GM23338 (cell line): ENCODE data around the gene CLDN24. TPM values are rescaled to one million over a fixed set of nuclear protein-coding genes. Genes with fewer than 3 reads are reported as not detected.
A peak's percentile ranks its signal among the peaks of the same experiment; 100 is the strongest.

ENCODE experiments used
- ATAC-seq: fragments of 200-7000 bp; cut with Tn5 transposase; 3 replicates; pipeline ENCODE4 v1.9.1; 2020
- DNase-seq: peaks from one replicate; pipeline ENCODE4 v3.0.0-alpha.2; 2015; ENCODE audit warnings: low spot score
- H2AFZ ChIP-seq: fragments of 200-600 bp; sonication (generic); 2 replicates; pipeline ENCODE4 v1.8.0; 2016; ENCODE audit warnings: antibody characterized with exemption, mild to moderate bottlenecking, moderate library complexity
- H3F3A ChIP-seq: fragments of 200-600 bp; sonication (generic); replicated peaks from 2 replicates; pipeline ENCODE4 v1.8.0; 2017; ENCODE audit warnings: antibody characterized with exemption, mixed run types, low read depth
- H3K27ac ChIP-seq: fragments of 200-600 bp; sonication (generic); 2 replicates; pipeline ENCODE4 v1.6.1; 2016; ENCODE audit warnings: low read depth
- H3K27me3 ChIP-seq: fragments of 200-600 bp; sonication (generic); 2 replicates; pipeline ENCODE4 v1.8.0; 2016; ENCODE audit warnings: mild to moderate bottlenecking, mixed run types, moderate library complexity; ENCODE audit not compliant: insufficient read depth
- H3K36me3 ChIP-seq: fragments of 200-600 bp; sonication (generic); 2 replicates; pipeline ENCODE4 v1.8.0; 2016; ENCODE audit warnings: mild to moderate bottlenecking; ENCODE audit not compliant: insufficient read depth
- H3K4me1 ChIP-seq: fragments of 200-600 bp; sonication (generic); 2 replicates; pipeline ENCODE4 v1.8.0; 2016; ENCODE audit warnings: mild to moderate bottlenecking, moderate library complexity; ENCODE audit not compliant: insufficient read depth
- H3K4me2 ChIP-seq: fragments of 200-600 bp; sonication (generic); 2 replicates; pipeline ENCODE4 v1.7.1; 2017; ENCODE audit warnings: mixed run types
- H3K4me3 ChIP-seq: fragments of 200-600 bp; sonication (generic); 2 replicates; pipeline ENCODE4 v1.6.1; 2016; ENCODE audit warnings: mixed run types
- H3K79me2 ChIP-seq: fragments of 200-600 bp; sonication (generic); replicated peaks from 2 replicates; pipeline ENCODE4 v1.8.0; 2017; ENCODE audit warnings: mild to moderate bottlenecking; ENCODE audit not compliant: insufficient read depth
- H3K9me2 ChIP-seq: fragments of 200-600 bp; sonication (generic); 2 replicates; pipeline ENCODE4 v1.8.0; 2017; ENCODE audit not compliant: insufficient read depth
- H4K20me1 ChIP-seq: fragments of 200-600 bp; sonication (generic); replicated peaks from 2 replicates; pipeline ENCODE4 v1.8.0; 2017; ENCODE audit warnings: mild to moderate bottlenecking; ENCODE audit not compliant: insufficient read depth
- H3K27ac Mint-ChIP-seq: 2 replicates; pipeline ENCODE4 v1.8.0; 2020; ENCODE audit warnings: inconsistent platforms, mild to moderate bottlenecking, moderate library complexity, mixed read lengths
- H3K27me3 Mint-ChIP-seq: 3 replicates; pipeline ENCODE4 v1.8.0; 2022; ENCODE audit warnings: low read depth, mild to moderate bottlenecking, moderate library complexity, mixed read lengths, inconsistent platforms; ENCODE audit not compliant: insufficient read depth, poor library complexity
- H3K36me3 Mint-ChIP-seq: 3 replicates; pipeline ENCODE4 v1.8.0; 2021; ENCODE audit warnings: low read depth, mild to moderate bottlenecking, inconsistent platforms, moderate library complexity, mixed read lengths
- H3K4me1 Mint-ChIP-seq: 3 replicates; pipeline ENCODE4 v1.8.0; 2020; ENCODE audit warnings: mild to moderate bottlenecking, inconsistent platforms, mixed read lengths
- H3K4me3 Mint-ChIP-seq: 3 replicates; pipeline ENCODE4 v1.8.0; 2021; ENCODE audit warnings: moderate library complexity, mild to moderate bottlenecking, inconsistent platforms, mixed read lengths
- H3K9me3 Mint-ChIP-seq: 3 replicates; pipeline ENCODE4 v1.8.0; 2020; ENCODE audit warnings: moderate library complexity, mild to moderate bottlenecking, inconsistent platforms, mixed read lengths
- CREB1 ChIP-seq: fragments of 250-450 bp; sonication (Bioruptor Pico); IDR thresholded peaks from 2 replicates; pipeline ENCODE4 v1.5.0; 2020; ENCODE audit warnings: low read depth, mild to moderate bottlenecking, moderate library complexity
- EZH2phosphoT487 ChIP-seq: fragments of 200-600 bp; sonication (generic); IDR thresholded peaks from one replicate; pipeline ENCODE4 v1.8.1; 2018; ENCODE audit warnings: antibody characterized with exemption; ENCODE audit not compliant: unreplicated experiment
- JUNB ChIP-seq: IDR thresholded peaks from one replicate; pipeline ENCODE4 v1.6.1; 2016; ENCODE audit warnings: antibody characterized with exemption; ENCODE audit not compliant: unreplicated experiment
- ZNF114 ChIP-seq: fragments of 250-450 bp; sonication (Bioruptor Pico); IDR thresholded peaks from 2 replicates; pipeline ENCODE4 v1.5.0; 2020; ENCODE audit warnings: mild to moderate bottlenecking, moderate library complexity
- ZNF331 ChIP-seq: fragments of 250-450 bp; sonication (Bioruptor Pico); IDR thresholded peaks from 2 replicates; pipeline ENCODE4 v1.5.0; 2020; ENCODE audit warnings: low read depth, mild to moderate bottlenecking, moderate library complexity
- polyA plus RNA-seq: library from polyadenylated mRNA; unstranded; fragments of >200 nt; fragmentation: Nextera tagmentation; extraction: Ambion mirVana; gene quantifications from 2 replicates; pipeline ENCODE4 v1.2.1, GENCODE V29; 2016
- total RNA-seq: library from RNA; depleted of rRNA; stranded (reverse); fragments of >200 nt; shearing (Covaris generic); gene quantifications from 2 replicates; pipeline ENCODE4 v1.2.3, GENCODE V29; 2014
- TF ChIP-seq, protein P1 (sequence below): fragments of 250-450 bp; sonication (Bioruptor Pico); IDR thresholded peaks from 2 replicates; pipeline ENCODE4 v1.5.0; 2020; ENCODE audit warnings: mild to moderate bottlenecking, moderate library complexity
- TF ChIP-seq, protein P2 (sequence below): IDR thresholded peaks from 2 replicates; pipeline ENCODE4 v1.6.1; 2016; ENCODE audit warnings: antibody characterized with exemption

CLDN24 gene
- total and polyA plus RNA-seq, 2 experiments from 2014 or later = not detected

DNA sequence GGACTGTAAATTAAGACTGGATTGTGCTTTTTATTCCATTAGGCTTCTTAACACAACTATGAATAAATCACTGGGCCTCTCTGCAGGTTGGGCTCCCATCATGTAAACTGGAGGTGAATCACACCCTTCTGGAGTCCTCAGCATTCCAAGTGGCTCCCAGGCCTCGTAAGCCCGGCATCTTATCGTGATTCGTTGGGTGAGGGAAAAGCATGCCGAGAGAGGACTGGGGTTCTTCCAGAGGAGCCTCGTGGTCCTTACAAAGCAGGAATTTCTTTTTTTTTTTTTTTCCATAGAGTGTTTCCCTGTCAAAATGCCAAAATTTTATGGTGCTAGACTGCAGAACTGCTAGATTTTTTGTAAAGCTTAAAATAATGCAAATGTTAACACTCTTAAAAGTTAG is 22.2 kb downstream of the CLDN24 start (continued):
- TF ChIP-seq, protein P1, sequence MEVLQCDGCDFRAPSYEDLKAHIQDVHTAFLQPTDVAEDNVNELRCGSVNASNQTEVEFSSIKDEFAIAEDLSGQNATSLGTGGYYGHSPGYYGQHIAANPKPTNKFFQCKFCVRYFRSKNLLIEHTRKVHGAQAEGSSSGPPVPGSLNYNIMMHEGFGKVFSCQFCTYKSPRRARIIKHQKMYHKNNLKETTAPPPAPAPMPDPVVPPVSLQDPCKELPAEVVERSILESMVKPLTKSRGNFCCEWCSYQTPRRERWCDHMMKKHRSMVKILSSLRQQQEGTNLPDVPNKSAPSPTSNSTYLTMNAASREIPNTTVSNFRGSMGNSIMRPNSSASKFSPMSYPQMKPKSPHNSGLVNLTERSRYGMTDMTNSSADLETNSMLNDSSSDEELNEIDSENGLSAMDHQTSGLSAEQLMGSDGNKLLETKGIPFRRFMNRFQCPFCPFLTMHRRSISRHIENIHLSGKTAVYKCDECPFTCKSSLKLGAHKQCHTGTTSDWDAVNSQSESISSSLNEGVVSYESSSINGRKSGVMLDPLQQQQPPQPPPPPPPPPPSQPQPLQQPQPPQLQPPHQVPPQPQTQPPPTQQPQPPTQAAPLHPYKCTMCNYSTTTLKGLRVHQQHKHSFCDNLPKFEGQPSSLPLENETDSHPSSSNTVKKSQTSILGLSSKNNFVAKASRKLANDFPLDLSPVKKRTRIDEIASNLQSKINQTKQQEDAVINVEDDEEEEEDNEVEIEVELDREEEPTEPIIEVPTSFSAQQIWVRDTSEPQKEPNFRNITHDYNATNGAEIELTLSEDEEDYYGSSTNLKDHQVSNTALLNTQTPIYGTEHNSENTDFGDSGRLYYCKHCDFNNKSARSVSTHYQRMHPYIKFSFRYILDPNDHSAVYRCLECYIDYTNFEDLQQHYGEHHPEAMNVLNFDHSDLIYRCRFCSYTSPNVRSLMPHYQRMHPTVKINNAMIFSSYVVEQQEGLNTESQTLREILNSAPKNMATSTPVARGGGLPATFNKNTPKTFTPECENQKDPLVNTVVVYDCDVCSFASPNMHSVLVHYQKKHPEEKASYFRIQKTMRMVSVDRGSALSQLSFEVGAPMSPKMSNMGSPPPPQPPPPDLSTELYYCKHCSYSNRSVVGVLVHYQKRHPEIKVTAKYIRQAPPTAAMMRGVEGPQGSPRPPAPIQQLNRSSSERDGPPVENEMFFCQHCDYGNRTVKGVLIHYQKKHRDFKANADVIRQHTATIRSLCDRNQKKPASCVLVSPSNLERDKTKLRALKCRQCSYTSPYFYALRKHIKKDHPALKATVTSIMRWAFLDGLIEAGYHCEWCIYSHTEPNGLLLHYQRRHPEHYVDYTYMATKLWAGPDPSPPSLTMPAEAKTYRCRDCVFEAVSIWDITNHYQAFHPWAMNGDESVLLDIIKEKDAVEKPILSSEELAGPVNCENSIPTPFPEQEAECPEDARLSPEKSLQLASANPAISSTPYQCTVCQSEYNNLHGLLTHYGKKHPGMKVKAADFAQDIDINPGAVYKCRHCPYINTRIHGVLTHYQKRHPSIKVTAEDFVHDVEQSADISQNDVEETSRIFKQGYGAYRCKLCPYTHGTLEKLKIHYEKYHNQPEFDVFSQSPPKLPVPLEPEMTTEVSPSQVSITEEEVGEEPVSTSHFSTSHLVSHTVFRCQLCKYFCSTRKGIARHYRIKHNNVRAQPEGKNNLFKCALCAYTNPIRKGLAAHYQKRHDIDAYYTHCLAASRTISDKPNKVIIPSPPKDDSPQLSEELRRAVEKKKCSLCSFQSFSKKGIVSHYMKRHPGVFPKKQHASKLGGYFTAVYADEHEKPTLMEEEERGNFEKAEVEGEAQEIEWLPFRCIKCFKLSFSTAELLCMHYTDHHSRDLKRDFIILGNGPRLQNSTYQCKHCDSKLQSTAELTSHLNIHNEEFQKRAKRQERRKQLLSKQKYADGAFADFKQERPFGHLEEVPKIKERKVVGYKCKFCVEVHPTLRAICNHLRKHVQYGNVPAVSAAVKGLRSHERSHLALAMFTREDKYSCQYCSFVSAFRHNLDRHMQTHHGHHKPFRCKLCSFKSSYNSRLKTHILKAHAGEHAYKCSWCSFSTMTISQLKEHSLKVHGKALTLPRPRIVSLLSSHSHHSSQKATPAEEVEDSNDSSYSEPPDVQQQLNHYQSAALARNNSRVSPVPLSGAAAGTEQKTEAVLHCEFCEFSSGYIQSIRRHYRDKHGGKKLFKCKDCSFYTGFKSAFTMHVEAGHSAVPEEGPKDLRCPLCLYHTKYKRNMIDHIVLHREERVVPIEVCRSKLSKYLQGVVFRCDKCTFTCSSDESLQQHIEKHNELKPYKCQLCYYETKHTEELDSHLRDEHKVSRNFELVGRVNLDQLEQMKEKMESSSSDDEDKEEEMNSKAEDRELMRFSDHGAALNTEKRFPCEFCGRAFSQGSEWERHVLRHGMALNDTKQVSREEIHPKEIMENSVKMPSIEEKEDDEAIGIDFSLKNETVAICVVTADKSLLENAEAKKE (CRISPR knock-in tag) = no peak
- TF ChIP-seq EZH2phosphoT487 = no peak
- TF ChIP-seq JUNB = no peak

DNA sequence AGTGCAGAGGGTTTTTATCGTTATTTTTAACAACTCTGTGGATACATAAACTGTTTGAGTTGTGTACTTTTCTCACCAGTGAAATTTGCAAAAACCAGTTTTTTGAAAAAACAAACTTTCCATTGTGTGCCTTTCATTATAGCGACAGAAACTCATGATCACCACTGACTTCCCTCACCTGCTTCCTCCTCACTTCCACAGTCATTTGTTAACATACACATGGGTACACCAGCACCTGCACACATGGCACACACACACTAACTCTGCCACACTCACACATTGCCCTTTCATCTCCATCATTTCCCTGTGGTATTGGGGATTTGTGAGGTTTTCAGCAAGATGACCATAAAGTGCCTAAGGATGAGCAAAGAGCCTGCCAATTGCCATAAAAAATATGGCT is 22.8 kb downstream of the CLDN24 start:
- no peak for DNase-seq
- no peak for TF ChIP-seq ZNF331 (CRISPR knock-in tag)
- no peak for TF ChIP-seq ZNF114 (CRISPR knock-in tag)
- TF ChIP-seq JUNB = no peak
- TF ChIP-seq, protein P2, sequence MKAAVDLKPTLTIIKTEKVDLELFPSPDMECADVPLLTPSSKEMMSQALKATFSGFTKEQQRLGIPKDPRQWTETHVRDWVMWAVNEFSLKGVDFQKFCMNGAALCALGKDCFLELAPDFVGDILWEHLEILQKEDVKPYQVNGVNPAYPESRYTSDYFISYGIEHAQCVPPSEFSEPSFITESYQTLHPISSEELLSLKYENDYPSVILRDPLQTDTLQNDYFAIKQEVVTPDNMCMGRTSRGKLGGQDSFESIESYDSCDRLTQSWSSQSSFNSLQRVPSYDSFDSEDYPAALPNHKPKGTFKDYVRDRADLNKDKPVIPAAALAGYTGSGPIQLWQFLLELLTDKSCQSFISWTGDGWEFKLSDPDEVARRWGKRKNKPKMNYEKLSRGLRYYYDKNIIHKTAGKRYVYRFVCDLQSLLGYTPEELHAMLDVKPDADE = no peak
- TF ChIP-seq CREB1 (CRISPR knock-in tag) = no peak
- TF ChIP-seq, protein P1 (CRISPR knock-in tag) = no peak
- H3K36me3 ChIP-seq = peaks cover 22% of the 10 kb centered on the region
- H3K27me3 ChIP-seq = no peaks in the 10 kb centered on the region
- Mint-ChIP-seq H3K4me1 (no peaks in the 10 kb centered on the region; the same call in 2 of the 3 replicates), H3K4me3 (no peak overlapping the region), H3K9me3 (no peaks in the 10 kb centered on the region), H3K36me3 (peaks cover 44% of the 10 kb centered on the region), H3K27ac (peak overlapping the region; percentile 12; the same call in 1 of the 2 replicates), H3K27me3 (no peaks in the 10 kb centered on the region)
- ATAC-seq = no peak
- H3K9me2 ChIP-seq = no peaks in the 10 kb centered on the region
- H4K20me1 ChIP-seq = 0 out of 2 replicates have a peak, but pooled peaks cover 3% of the 10 kb centered on the region
- no peak overlapping the region for H3K27ac ChIP-seq
- H3K79me2 ChIP-seq = no peaks in the 10 kb centered on the region
- H2AFZ ChIP-seq = no peak overlapping the region
- no peak overlapping the region for H3K4me2 ChIP-seq
- H3K4me3 ChIP-seq = no peak overlapping the region
- H3K4me1 ChIP-seq = no peaks in the 10 kb centered on the region
- H3F3A ChIP-seq = no peaks in the 10 kb centered on the region
